ENCODE data around the gene CTAGE4.
"Not testable (repeated sequence)": the region's sequence is repeated elsewhere in the genome, so short reads cannot be mapped to it uniquely, and the experiment has no call there.

DNA sequence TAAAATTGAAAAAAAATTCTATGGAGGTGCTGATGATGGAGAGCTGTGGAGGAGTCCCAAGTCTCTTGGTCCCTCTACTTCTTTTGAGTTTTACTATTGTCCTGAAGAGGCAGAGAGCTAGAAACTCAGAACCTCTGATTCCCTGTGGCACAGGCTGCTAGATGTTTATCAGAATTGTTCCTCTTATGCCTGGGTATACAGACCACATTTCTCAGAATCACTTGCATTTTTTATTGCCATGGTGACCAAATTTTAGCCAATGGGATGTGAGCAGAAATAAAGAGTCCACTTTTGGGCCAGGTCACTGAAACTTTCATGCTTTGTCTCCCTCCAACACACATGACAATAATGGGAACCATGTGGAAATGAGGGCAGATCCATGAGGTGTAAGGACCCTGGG lies 40.4 kb downstream of the CTAGE4 start:
- TF ChIP-seq POLR2A, CTCF (IDR thresholded peaks at IDR 0.05): not testable (repeated sequence)

All from upper lobe of left lung (tissue), 4 donors.